Aorta (tissue), 5 donors: ENCODE measurements around the gene AKAP13. TPM values are rescaled to one million over a fixed set of nuclear protein-coding genes. Genes with fewer than 3 reads are reported as not detected.

Source experiments
- ATAC-seq: fragments of 200-7000 bp; cut with Tn5 transposase; one replicate; pipeline ENCODE4 v1.9.1; 2022; ENCODE audit warnings: moderate library complexity; ENCODE audit not compliant: low FRiP score
- DNase-seq, 2 donors: peaks; one replicate each; pipeline ENCODE4 v3.0.0-alpha.2; 2020
- H3K27ac ChIP-seq, 2 donors: one replicate each; pipeline ENCODE4 v1.5.1; 2013; ENCODE audit warnings: low read length in 2 of 2, mild to moderate bottlenecking in 2 of 2, moderate library complexity in 2 of 2, control low read depth in 1 of 2, inconsistent platforms in 1 of 2, low read depth in 1 of 2
- H3K27me3 ChIP-seq, 2 donors: one replicate each; pipeline ENCODE4 v1.6.1; 2013; ENCODE audit warnings: control low read depth in 1 of 2, low read length in 1 of 2, mild to moderate bottlenecking in 1 of 2, moderate library complexity in 1 of 2; ENCODE audit not compliant: insufficient read depth in 2 of 2, control insufficient read depth in 1 of 2
- H3K36me3 ChIP-seq, 2 donors: one replicate each; pipeline ENCODE4 v1.6.1; 2013; ENCODE audit warnings: control low read depth in 1 of 2, low read length in 1 of 2, mild to moderate bottlenecking in 1 of 2; ENCODE audit not compliant: insufficient read depth in 2 of 2, control insufficient read depth in 1 of 2
- H3K4me1 ChIP-seq, 2 donors: one replicate each; pipeline ENCODE4 v1.6.1; 2013; ENCODE audit warnings: low read length in 2 of 2, control low read depth in 1 of 2, mild to moderate bottlenecking in 1 of 2, moderate library complexity in 1 of 2; ENCODE audit not compliant: insufficient read depth in 2 of 2, control insufficient read depth in 1 of 2
- H3K4me3 ChIP-seq, 2 donors: one replicate each; pipeline ENCODE4 v1.5.1; 2013; ENCODE audit warnings: low read length in 2 of 2, control low read depth in 1 of 2, mild to moderate bottlenecking in 1 of 2
- H3K9me3 ChIP-seq: one replicate; pipeline ENCODE4 v1.6.1; 2013; ENCODE audit warnings: mild to moderate bottlenecking, low read length; ENCODE audit not compliant: control insufficient read depth
- WGBS, 2 donors: extraction: QIAGEN DNeasy Blood & Tissue Kit; methylation state at CpG; one replicate each; pipeline ENCODE4 v1.1.7; 2013; 5-methylcytosine and 5-hydroxymethylcytosine counted together
- intact Hi-C, 2 donors: fragments of 100-400 bp; cut with DNase I; formaldehyde crosslinking; loops; one replicate each; pipeline versions ENCODE4 v1.14.2 to v1.15.0; 2022
- polyA plus RNA-seq, 2 donors: library from polyadenylated mRNA; stranded (reverse); fragments of 200-250 nt; gene quantifications; one replicate each; pipeline ENCODE4 v1.2.3, GENCODE V29; 2013
- total RNA-seq, 2 donors: library from RNA; stranded (reverse); fragmentation: NEBNext Ultra II Directional; extraction: Animal tissue kit (Norgen Biotek cat#: 25700); gene quantifications; one replicate each; pipeline ENCODE4 v1.2.1, GENCODE V29; 2021
- donor health status: healthy with polysubstance abuse.
- donor health status: Bipolar disorder and iron deficiency.
- donor health status: DM: no; HTN: no; CAD: no.
- donor health status: DM: no; HTN: no; CAD: no.
- donor health status: DM: yes; HTN: yes; CAD: no.

The AKAP13 gene
- total and polyA plus RNA-seq, 4 donors, result 29.6 to 267 (median 138) TPM

DNA sequence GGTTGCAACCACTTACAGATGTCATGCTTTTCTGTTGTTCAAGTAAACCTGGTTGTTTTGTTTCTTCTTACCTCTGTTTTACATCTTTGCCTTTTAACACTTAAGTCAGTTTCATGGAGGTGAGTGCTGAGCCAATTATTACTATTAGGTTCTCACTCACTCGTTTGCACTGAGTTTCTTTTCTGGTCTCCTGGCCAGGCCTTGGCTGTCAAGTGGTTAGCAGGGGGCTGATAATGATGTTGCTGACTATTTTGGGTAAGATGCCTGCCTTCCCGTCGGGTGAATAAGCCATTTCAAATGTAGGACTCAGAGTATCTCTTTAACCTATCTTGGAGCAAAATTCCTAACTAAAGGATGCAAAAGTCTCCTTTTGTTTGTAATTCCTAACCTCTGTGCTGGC, 335.9 kb downstream of the AKAP13 start:
- Histone ChIP-seq H3K27ac (no peak overlapping the region), H3K36me3 (peaks cover 0 to 13% of the 10 kb centered on the region in 2 donors), H3K9me3 (no peaks in the 10 kb centered on the region), H3K27me3 (no peaks in the 10 kb centered on the region), H3K4me3 (no peak overlapping the region), H3K4me1 (no peaks in the 10 kb centered on the region)
- WGBS, 2 donors, result 16 to 20% methylated on average over 3 of the region's 3 CpGs
- no peak for DNase-seq
- no peak for ATAC-seq
- intact Hi-C loops, result no loop called here

DNA sequence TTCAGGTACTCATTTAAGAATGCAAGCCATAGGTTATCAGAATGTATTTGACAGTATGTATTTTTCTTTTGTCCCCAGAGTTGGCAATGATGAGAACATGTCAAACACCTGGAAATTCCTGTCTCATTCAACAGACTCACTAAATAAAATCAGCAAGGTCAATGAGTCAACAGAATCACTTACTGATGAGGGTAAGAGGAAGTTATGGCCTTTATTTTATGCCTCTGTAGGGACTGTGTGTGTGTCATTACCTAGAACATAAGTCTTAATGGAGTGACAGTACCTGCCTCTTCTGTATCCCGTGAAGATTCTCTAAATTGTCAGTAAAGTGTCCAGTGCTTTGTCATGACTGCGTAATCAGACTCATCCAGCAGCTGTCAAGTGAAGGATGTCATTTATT, 336.8 kb downstream of the AKAP13 start:
- Histone ChIP-seq H3K4me1 (no peaks in the 10 kb centered on the region), H3K27me3 (no peaks in the 10 kb centered on the region), H3K27ac (no peak overlapping the region), H3K4me3 (no peak overlapping the region), H3K9me3 (no peaks in the 10 kb centered on the region), H3K36me3 (peaks cover 0 to 13% of the 10 kb centered on the region in 2 donors)
- DNase-seq, result no peak
- WGBS, 2 donors, result 93 to 96% methylated on average over 2 of the region's 2 CpGs
- intact Hi-C loops, result no loop called here
- no peak for ATAC-seq

DNA sequence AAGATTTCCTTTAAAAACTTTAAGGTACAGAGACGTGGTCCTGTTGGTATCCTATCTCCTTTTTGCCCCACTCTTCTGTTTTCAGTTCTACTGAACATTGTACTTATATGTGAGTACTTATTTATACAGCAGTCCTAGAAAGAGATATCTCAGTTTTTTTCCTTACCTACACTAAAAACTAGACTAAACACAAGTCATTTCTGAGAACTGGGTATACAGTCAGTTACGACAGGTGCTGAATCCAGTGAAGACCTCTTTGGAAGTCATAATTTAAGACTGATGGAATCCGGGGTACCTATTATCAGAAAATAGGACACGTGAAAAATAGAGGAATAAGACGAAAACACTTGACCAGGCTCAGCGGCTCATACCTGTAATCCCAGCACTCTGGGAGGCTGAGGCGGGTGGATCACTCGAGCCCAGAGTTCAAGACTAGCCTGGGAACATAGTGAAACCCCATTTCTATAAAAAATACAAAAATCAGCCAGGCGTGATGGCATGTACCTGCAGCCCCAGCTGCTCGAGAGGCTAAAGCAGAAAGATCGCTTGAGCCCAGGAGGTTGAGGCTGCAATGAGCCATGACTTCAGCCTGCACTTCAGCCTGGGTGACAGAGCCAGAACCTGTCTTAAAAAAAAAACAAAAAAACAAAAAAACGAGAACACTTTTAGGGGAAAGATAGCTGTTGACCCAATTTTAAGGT, 338.0 kb downstream of the AKAP13 start:
- Histone ChIP-seq H3K27me3 (no peaks in the 10 kb centered on the region), H3K4me3 (no peak overlapping the region), H3K9me3 (no peaks in the 10 kb centered on the region), H3K27ac (no peak overlapping the region), H3K4me1 (no peaks in the 10 kb centered on the region), H3K36me3 (peaks cover 3 to 17% of the 10 kb centered on the region in 2 donors)
- DNase-seq (no peak), ATAC-seq (no peak)
- 82 to 85% methylated on average over 12 of the region's 12 CpGs for WGBS, 2 donors
- intact Hi-C loops, result no loop called here

DNA sequence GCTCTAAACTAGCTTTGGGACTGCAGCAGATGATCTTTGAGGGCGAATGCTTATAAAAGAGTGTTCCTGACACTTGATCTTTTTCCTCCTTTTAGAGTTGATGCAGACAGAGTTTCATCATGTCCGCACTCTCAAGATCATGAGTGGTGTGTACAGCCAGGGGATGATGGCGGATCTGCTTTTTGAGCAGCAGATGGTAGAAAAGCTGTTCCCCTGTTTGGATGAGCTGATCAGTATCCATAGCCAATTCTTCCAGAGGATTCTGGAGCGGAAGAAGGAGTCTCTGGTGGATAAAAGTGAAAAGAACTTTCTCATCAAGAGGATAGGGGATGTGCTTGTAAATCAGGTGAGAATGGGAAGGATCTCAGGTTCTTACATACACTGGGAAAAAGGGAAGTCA, 338.6 kb downstream of the AKAP13 start:
- Histone ChIP-seq H3K27ac (no peak overlapping the region), H3K27me3 (no peaks in the 10 kb centered on the region), H3K9me3 (no peaks in the 10 kb centered on the region), H3K4me1 (no peaks in the 10 kb centered on the region), H3K36me3 (peaks cover 5 to 17% of the 10 kb centered on the region in 2 donors), H3K4me3 (no peak overlapping the region)
- 95 to 96% methylated on average over 4 of the region's 4 CpGs for WGBS, 2 donors
- intact Hi-C loops, result no loop called here
- ATAC-seq (no peak), DNase-seq (no peak)

DNA sequence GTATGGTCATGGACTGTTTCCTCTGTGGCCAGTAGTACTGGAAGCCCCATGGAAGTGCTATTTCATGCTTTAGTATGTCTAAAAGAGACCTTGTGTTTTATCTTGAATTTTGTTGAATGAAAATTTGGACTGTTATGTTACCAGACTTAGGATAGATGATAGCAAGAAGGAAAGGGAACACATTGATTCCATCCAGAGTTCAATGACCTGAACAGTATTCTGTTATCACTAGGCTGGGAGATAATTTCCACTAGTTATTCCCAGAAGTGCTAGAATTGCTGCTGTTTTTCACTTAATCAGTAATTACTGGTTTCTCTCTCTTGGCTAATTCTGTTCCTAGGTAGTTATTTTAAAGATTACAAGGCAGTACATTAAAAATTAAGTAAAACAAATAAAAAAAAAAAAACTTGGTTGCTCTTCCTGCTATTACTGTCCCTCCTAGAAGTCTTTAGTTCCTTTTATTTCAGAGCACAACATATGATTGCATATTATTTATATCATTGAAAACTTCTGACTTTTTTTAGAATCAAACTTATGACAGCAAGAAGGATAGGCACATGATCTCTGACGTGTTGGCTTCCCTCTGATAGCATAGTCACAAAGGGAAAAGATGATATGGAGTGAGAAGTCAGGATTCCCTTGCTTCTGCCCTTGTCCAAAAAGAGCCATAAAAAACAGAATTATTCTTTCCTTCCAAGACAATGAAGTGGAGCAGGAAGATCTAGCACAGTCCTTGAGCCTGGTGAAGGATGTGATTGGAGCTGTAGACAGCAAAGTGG, 342.2 kb downstream of the AKAP13 start:
- WGBS, 2 donors, result 51 to 55% methylated on average over 1 of the region's 1 CpG
- DNase-seq (no peak), ATAC-seq (no peak)
- Histone ChIP-seq H3K36me3 (peaks cover 6 to 17% of the 10 kb centered on the region in 2 donors), H3K4me3 (no peak overlapping the region), H3K27me3 (no peaks in the 10 kb centered on the region), H3K4me1 (peaks cover 0 to 6% of the 10 kb centered on the region in 2 donors), H3K27ac (no peak overlapping the region), H3K9me3 (no peaks in the 10 kb centered on the region)
- intact Hi-C loops, result loop anchor here in 1 of 2 donors (10.0 kb wide), 2 partner anchors 238 to 428 kb away; no protein-coding TSS in a partner anchor

DNA sequence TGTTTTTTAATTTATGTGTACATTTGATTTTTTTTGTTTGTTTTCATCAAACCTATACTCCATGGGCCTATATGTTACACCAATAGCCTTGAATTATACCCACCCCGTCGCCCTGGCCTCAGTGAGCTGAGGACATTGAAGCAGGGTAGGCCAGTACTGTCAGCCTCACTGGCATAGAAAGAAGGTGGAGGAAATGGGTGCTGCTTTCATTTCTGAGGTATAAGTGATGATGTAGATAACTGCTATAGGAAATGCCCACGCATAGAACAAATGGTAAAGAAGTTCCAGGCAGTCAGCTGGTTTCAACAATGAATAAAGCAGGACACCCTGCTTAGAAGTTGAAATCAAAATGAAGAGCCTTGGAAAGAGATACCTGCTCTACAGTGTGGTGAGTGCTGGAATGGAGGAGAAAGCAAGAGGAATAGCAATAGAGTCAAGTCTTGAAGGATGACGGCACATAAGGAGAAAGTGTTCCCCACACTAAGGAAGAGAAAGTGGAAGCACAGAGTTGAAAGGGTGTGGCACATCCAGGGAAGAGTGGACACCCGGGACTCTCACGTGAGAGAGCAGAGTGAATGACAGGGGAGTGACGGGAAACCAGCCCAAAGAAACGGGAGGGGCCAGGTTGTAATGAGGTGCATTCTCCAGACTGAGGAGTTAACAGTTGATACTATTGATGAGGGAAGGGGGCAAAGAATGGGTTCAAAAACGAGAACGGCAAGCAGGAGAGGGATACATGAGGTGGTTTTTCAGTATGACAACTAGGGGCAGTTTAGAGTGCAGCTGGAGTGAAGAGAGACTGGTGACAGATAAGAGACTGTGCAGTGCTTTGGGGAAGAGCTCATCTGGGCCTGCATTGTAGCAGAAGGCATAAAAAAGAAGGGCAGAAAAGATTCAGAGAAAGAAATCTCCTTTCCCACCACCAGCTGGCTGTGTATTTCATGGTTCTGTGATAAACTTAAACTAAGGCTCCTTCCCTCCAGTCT, 343.9 kb downstream of the AKAP13 start:
- no peak for DNase-seq
- H3K27ac ChIP-seq, result peak overlapping the region; percentile 43 to 69
- H3K27me3 ChIP-seq, result no peaks in the 10 kb centered on the region
- 52 to 57% methylated on average over 10 of the region's 10 CpGs for WGBS, 2 donors
- intact Hi-C loops, result loop anchor here in 1 of 2 donors (10.0 kb wide), 2 partner anchors 239 to 429 kb away; no protein-coding TSS in a partner anchor
- ATAC-seq, result no peak
- peaks cover 6 to 13% of the 10 kb centered on the region in 2 donors for H3K36me3 ChIP-seq
- H3K4me1 ChIP-seq, result peaks cover 0 to 6% of the 10 kb centered on the region in 2 donors
- no peaks in the 10 kb centered on the region for H3K9me3 ChIP-seq
- H3K4me3 ChIP-seq, result no peak overlapping the region

DNA sequence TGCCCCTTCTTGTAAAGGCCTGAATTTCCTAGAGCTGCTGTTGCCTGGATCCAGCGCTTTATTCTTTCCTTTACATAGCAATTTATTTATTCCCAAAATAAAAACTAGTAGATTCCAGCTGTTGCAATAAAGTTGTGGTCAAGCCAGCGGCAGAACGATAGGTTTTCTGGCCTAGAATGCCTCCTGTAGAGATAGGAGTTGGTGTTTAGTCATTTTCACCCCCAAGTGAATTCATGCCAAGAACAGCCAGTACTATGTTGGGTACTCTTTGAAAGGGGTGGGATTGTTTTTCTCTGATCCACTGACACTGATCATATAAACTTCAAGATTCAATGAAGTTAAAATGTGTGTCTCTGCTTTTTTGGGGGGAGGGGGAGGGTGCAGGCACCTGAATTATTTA, 344.6 kb downstream of the AKAP13 start:
- H3K27ac ChIP-seq, result peak overlapping the region in 1 of 2 donors; percentile 69
- intact Hi-C loops, result loop anchor here in 1 of 2 donors (10.0 kb wide), 2 partner anchors 240 to 430 kb away; no protein-coding TSS in a partner anchor
- H3K9me3 ChIP-seq, result no peaks in the 10 kb centered on the region
- no peak overlapping the region for H3K4me3 ChIP-seq
- 29 to 33% methylated on average over 3 of the region's 3 CpGs for WGBS, 2 donors
- no peaks in the 10 kb centered on the region for H3K27me3 ChIP-seq
- peaks cover 0 to 6% of the 10 kb centered on the region in 2 donors for H3K4me1 ChIP-seq
- H3K36me3 ChIP-seq, result peaks cover 6 to 13% of the 10 kb centered on the region in 2 donors
- ATAC-seq (no peak), DNase-seq (no peak)

DNA sequence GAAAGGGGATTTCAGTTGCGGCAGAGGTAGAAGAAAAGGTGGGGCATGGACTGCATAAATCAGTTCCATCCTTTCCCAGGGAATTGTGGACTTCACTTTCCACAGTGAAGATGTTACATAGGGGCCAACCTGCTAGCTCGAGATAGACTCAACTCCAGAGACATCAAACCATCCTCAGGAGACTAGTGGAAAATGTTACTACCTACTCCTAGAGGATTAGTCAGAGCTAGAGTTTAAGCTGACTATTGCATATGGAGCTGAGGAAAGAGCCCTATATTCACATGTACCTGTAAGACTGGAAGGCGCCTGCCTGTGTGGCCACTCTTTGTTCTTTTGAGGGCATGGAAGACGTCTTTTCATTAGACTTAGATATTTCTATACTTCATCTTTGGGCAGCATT, 345.2 kb downstream of the AKAP13 start:
- Histone ChIP-seq H3K27ac (peak overlapping the region; percentile 7 to 57), H3K27me3 (no peaks in the 10 kb centered on the region), H3K36me3 (peaks cover 8 to 13% of the 10 kb centered on the region in 2 donors), H3K9me3 (no peaks in the 10 kb centered on the region), H3K4me3 (no peak overlapping the region), H3K4me1 (peaks cover 0 to 6% of the 10 kb centered on the region in 2 donors)
- ATAC-seq (no peak), DNase-seq (no peak)
- 77 to 79% methylated on average over 4 of the region's 4 CpGs for WGBS, 2 donors
- intact Hi-C loops, result loop anchor here in 1 of 2 donors (10.0 kb wide), 2 partner anchors 241 to 431 kb away; no protein-coding TSS in a partner anchor
